GM19193 (cell line): Measurements from ENCODE around the gene FAM170B.

Source experiments
- POLR2A ChIP-seq: IDR thresholded peaks from 4 replicates; pipeline ENCODE4 v1.6.1; 2011; ENCODE audit not compliant: insufficient read depth, insufficient read length; ENCODE audit errors: extremely low read depth

The FAM170B gene

GRCh38 chr10:49090696-49091380 is 43.0 kb downstream of the FAM170B start:
- no peak for TF ChIP-seq POLR2A

DNA sequence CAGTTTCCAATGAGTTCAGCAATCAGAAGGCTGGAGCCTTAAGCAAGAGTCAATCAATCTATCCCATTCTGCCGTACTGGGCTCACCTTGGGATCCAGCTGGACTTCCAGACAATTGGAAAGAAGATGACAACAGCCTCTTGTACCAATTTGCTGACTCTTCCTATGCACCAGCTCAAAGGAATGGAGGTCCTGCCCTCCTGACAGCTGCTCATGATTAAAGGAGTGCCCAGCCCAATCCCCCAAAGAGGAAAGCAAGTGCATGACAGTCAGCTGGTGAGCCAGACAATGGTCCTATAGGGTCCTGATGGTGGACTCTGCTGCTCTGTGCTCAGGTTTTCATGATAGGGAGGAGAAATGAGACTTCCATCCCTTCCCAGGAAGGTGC is 43.6 kb downstream of the FAM170B start:
- no peak for TF ChIP-seq POLR2A

DNA sequence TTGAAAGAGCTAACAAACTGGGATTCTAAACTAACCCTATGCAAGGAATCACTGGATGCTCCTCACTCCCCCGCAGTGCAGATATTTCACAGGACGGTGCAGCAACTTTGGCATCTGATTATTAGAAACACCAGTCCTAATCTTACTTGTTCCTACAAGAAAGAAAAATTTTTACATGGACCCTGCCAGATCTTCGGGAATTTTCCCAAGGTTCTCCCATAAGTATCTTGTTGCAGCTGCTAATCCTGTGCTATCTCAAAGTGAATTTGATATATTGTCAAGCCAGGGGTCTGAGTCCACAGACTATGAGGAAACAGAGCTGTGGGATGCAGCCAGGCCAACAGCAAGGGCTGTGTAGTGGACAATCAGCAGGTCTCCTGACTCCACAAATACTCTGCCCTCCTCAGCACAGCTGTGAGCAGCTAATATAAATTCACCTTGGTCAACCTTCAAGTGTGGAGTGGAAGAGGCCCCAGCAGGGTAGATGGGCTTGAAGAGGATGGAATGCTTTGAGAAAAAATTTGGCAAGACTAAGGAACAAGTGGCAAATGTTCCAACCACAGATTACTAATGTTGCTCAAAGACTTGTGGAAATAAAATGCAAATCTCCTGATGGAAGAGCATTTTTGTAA is 44.1 kb downstream of the FAM170B start:
- TF ChIP-seq POLR2A = no peak

DNA sequence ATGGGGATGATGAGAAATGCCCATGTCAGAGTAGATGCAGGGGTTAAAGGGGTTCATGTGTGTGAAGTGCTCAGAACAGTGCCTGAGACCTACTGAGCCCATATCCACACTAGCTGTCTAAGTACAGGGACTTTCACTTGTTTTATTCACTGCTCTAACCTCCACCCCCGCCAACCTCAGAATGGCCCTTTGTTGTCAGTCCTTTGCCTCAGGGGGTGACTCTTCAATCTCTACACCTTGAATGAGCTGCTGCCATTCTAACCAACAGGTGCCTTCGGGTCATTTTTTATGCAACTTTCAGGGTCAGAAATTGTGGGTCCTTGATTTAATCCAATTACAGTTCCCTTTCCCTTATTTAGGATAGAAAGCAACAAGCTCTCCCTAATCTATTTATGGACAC is 44.7 kb downstream of the FAM170B start:
- TF ChIP-seq POLR2A = no peak

DNA sequence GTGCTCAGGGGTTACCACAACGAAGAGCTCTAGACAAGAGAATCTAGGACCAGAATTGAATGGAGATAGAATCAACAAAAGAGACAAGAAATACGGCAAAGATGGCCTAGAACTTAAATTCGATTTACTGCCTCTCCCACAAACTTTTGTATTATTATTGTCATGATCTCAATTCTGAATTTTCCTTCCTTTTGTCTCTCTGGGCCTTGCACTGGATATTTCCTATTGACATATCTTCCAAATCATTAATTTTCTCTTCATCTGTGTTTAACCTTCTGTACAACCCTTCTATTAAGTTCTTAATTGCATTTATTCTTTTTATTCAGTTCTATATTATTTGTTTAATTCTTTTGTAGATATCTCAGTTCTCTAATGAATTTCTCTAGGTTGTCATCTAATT is 46.9 kb downstream of the FAM170B start:
- no peak for TF ChIP-seq POLR2A

DNA sequence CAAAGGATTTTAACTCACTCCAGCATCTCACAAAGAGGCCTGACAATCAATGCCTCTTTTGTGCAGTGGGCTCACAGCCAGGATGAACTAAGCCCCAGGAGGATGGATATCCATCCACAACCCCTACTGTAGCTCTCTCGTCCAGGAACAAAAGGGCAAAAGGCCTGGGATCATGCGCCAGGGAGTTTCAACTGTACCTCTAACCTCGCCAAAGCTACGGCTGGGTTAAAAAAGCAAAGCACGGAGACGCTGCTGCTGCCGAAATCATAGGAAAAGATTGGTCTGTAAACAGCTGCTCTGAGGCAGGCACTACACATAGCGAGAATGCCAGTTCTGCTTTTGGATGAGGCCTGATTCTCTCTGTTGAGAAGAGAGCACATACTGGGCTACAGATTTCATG is 50.6 kb downstream of the FAM170B start:
- no peak for TF ChIP-seq POLR2A

- no peak for TF ChIP-seq POLR2A
Observed at GRCh38 chr10:49082766-49083165, 51.1 kb downstream of the FAM170B start.

- TF ChIP-seq POLR2A = no peak
Observed at GRCh38 chr10:49081547-49082275, 52.1 kb downstream of the FAM170B start.
